Esophagus squamous epithelium (tissue), 5 donors: ENCODE data around the gene TGFBR3L. TPM values are rescaled to one million over a fixed set of nuclear protein-coding genes. Genes with fewer than 3 reads are reported as not detected.

Experiments
- DNase-seq: peaks from one replicate; lab custom pipeline; 2025; lab: John Stamatoyannopoulos, UW
- H3K27ac ChIP-seq, 4 donors: fragments of 200-600 bp; sonication (generic); one replicate each; pipeline ENCODE4 v1.5.1; 2016 to 2019; ENCODE audit warnings: mild to moderate bottlenecking in 1 of 4
- H3K27me3 ChIP-seq, 4 donors: fragments of 200-600 bp; sonication (generic); 1 replicate in 3 of 4; 2 replicates in 1 of 4; pipeline versions ENCODE4 v1.5.1 to v1.6.0; 2017 to 2021; ENCODE audit warnings: antibody characterized with exemption in 1 of 4
- H3K36me3 ChIP-seq, 3 donors: fragments of 200-600 bp; sonication (generic); one replicate each; pipeline ENCODE4 v1.5.1; 2016 to 2019
- H3K4me1 ChIP-seq, 3 donors: fragments of 200-600 bp; sonication (generic); one replicate each; pipeline ENCODE4 v1.5.1; 2017 to 2019
- H3K4me3 ChIP-seq, 4 donors: fragments of 200-600 bp; sonication (generic); 1 replicate in 3 of 4; 2 replicates in 1 of 4; pipeline ENCODE4 v1.5.1; 2016 to 2019; ENCODE audit warnings: mild to moderate bottlenecking in 2 of 4, moderate library complexity in 1 of 4
- H3K9me3 ChIP-seq, 3 donors: fragments of 200-600 bp; sonication (generic); one replicate each; pipeline ENCODE4 v1.5.1; 2016 to 2019
- POLR2A ChIP-seq, 4 donors: fragments of 450-650 bp; IDR thresholded peaks; one replicate each; pipeline ENCODE4 v1.6.1; 2017; ENCODE audit warnings: antibody characterized with exemption in 4 of 4, mild to moderate bottlenecking in 4 of 4, moderate library complexity in 3 of 4
- WGBS, 2 donors: methylation state at CpG; one replicate each; pipeline ENCODE4 v1.1.5; 2018; 5-methylcytosine and 5-hydroxymethylcytosine counted together
- intact Hi-C: fragments of 100-400 bp; cut with DNase I; formaldehyde crosslinking; loops from one replicate; pipeline ENCODE4 v1.15.0; 2022
- total RNA-seq, 4 donors: library from RNA; depleted of rRNA; stranded (reverse); fragments of >200 nt; gene quantifications; one replicate each; pipeline ENCODE4 v1.1.0, GENCODE V29; 2016
- TF ChIP-seq, protein P1 (sequence below), 6 experiments: fragments of 450-650 bp in 4 of 6; fragments of 200-600 bp in 2 of 6; sonication (generic) in 2 of 6; IDR thresholded peaks; one replicate each; pipeline ENCODE4 v1.5.1; 2016 to 2019; ENCODE audit warnings: antibody characterized with exemption in 6 of 6, mild to moderate bottlenecking in 4 of 6, moderate library complexity in 4 of 6
- donor health status: DM: yes; HTN: yes; CAD: no.

Gene TGFBR3L
- total RNA-seq, 4 donors from 2014 or later = not detected

DNA sequence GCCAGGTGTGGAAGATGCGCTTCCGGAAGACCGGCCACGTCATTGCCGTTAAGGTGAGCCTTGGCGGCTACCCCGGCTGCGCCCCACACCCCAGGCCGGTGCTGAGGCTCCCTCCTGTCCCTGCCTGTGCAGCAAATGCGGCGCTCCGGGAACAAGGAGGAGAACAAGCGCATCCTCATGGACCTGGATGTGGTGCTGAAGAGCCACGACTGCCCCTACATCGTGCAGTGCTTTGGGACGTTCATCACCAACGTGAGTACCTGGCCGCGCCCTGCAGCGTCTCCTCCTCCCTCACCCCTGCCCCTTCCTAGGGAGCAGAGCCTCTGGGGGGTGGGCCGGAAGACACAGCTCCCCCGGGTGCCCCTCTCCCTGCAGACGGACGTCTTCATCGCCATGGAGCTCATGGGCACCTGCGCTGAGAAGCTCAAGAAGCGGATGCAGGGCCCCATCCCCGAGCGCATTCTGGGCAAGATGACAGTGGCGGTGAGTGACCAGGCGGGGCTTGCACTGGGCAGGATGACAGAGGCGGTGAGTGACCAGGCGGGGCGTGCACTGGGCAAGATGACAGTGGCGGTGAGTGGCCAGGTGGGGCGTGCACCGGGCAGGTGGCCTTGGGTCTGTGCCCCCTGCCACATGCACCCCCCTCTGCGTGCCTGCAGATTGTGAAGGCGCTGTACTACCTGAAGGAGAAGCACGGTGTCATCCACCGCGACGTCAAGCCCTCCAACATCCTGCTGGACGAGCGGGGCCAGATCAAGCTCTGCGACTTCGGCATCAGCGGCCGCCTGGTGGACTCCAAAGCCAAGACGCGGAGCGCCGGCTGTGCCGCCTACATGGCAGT, 4.1 kb upstream of the TGFBR3L start:
- TF ChIP-seq, protein P1, sequence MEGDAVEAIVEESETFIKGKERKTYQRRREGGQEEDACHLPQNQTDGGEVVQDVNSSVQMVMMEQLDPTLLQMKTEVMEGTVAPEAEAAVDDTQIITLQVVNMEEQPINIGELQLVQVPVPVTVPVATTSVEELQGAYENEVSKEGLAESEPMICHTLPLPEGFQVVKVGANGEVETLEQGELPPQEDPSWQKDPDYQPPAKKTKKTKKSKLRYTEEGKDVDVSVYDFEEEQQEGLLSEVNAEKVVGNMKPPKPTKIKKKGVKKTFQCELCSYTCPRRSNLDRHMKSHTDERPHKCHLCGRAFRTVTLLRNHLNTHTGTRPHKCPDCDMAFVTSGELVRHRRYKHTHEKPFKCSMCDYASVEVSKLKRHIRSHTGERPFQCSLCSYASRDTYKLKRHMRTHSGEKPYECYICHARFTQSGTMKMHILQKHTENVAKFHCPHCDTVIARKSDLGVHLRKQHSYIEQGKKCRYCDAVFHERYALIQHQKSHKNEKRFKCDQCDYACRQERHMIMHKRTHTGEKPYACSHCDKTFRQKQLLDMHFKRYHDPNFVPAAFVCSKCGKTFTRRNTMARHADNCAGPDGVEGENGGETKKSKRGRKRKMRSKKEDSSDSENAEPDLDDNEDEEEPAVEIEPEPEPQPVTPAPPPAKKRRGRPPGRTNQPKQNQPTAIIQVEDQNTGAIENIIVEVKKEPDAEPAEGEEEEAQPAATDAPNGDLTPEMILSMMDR (IDR thresholded peaks at IDR 0.05) = no peak
- TF ChIP-seq POLR2A (IDR thresholded peaks at IDR 0.05) = no peak
- intact Hi-C loops = no loop called here
- Histone ChIP-seq H3K9me3 (no peaks in the 10 kb centered on the region), H3K36me3 (peaks cover 30 to 71% (median 40%) of the 10 kb centered on the region in 3 donors), H3K27me3 (peaks cover under 1 to 26% (median 9%) of the 10 kb centered on the region in 4 donors), H3K27ac (no peak overlapping the region), H3K4me1 (peaks cover under 1 to 42% (median 23%) of the 10 kb centered on the region in 3 donors), H3K4me3 (no peak overlapping the region)
- 92 to 97% methylated on average over 14 to 15 of the region's 54 CpGs for WGBS, 2 donors
- no peak for DNase-seq

DNA sequence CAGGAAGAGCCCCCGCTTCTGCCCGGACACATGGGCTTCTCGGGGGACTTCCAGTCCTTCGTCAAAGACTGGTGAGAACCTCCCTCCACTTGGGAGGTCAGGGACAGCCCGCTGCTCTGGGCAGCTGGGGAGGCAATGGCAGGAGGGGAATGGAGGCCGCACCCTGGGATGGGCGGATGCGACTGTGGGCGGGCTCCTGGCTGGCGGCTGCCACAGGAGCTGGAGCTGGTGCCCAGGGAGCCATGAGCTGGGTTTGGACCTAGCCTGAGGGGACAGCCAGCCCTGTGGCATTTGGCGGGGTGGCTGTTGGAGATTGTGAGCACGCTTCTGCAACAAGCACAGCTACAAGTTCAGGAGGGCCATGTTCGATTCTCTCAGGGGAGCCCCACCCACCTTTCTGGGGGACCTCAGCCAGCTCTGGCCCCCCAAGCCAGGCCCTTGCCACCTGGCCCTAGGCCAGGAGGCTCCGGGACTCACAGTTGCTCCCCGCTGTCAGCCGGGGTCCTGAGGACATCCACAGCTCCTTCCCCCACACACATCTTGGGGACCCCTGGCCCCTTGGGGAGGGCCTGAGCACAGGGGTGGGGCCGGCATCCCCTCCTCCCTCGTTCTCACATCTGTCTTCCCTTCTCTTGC, 3.0 kb upstream of the TGFBR3L start:
- peaks cover 10 to 36% (median 18%) of the 10 kb centered on the region in 4 donors for H3K27me3 ChIP-seq
- TF ChIP-seq, protein P1 (IDR thresholded peaks at IDR 0.05) = no peak
- no peak for TF ChIP-seq POLR2A (IDR thresholded peaks at IDR 0.05)
- no peak for DNase-seq
- peaks cover 11 to 42% (median 24%) of the 10 kb centered on the region in 3 donors for H3K4me1 ChIP-seq
- intact Hi-C loops = no loop called here
- no peak overlapping the region for H3K27ac ChIP-seq
- WGBS, 2 donors = 90% methylated on average over 2 to 6 of the region's 18 CpGs
- no peak overlapping the region for H3K4me3 ChIP-seq
- H3K36me3 ChIP-seq = peaks cover 30 to 60% (median 33%) of the 10 kb centered on the region in 3 donors
- no peaks in the 10 kb centered on the region for H3K9me3 ChIP-seq

DNA sequence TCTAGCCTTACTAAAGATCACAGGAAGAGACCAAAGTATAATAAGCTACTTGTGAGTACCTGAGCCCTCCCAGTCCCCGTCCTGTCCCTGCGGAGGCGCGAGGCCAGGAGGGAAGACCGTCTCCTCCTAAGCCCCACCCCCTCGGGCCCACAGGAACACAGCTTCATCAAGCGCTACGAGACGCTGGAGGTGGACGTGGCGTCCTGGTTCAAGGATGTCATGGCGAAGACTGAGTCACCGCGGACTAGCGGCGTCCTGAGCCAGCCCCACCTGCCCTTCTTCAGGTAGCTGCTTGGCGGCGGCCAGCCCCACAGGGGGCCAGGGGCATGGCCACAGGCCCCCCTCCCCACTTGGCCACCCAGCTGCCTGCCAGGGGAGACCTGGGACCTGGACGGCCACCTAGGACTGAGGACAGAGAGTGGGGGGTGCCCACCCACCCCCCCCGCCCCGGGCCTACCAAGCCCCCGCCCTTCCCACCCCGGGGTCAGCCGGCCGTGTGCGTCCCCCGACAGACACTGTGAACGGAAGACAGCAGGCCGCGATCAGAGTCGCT, 2.4 kb upstream of the TGFBR3L start:
- 87 to 100% methylated on average over 4 to 14 of the region's 31 CpGs for WGBS, 2 donors
- no peak overlapping the region for H3K4me3 ChIP-seq
- peaks cover 17 to 42% (median 24%) of the 10 kb centered on the region in 3 donors for H3K4me1 ChIP-seq
- TF ChIP-seq, protein P1 (IDR thresholded peaks at IDR 0.05) = no peak
- no peak for TF ChIP-seq POLR2A (IDR thresholded peaks at IDR 0.05)
- intact Hi-C loops = no loop called here
- H3K27ac ChIP-seq = no peak overlapping the region
- no peaks in the 10 kb centered on the region for H3K9me3 ChIP-seq
- no peak for DNase-seq
- peaks cover 10 to 42% (median 21%) of the 10 kb centered on the region in 4 donors for H3K27me3 ChIP-seq
- peaks cover 30 to 56% (median 33%) of the 10 kb centered on the region in 3 donors for H3K36me3 ChIP-seq

DNA sequence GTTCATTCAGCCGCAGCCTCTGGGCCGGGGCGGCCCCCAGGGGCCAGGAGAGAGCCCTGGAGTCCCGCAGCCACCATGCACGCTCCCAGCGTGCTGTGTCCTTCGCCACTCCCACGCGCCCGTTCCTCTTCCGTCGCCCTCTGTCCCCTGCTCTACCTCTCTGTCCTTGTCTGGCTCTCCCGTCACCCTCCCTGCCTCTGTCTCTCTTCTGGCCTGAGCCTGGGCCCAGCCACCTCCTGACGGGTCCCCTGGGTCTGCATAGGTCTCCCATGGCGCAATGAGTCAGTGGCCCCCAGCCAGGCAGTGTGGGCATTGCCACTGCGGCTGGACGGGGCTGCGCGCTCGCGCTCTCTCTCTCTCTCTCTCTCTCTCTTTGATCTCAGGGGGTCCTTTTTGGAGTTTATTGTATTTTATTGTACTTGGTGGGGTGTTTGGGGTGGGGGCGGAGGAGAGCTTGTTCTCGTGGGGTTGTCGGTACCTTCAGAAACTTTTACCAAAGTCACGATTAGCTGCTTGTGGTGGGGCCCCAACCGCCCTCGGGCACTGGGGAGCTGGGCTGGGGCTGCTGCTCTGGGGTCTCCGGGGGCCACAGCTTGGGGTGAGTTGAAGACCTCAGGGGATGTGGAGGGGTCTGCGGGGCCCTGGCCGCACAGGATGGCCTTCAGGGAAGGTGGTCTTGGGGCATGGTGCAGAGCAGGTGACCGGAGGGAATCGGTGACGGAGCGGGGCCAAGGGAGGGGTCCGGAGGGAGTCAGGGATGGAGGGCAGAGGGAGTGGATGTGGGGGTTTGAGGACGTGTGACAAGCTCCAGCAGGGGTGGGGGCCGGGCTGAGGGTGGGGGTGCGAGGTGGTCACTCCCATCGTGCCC, 1.7 kb upstream of the TGFBR3L start:
- H3K27me3 ChIP-seq = peaks cover 13 to 50% (median 24%) of the 10 kb centered on the region in 4 donors
- H3K27ac ChIP-seq = no peak overlapping the region
- no peaks in the 10 kb centered on the region for H3K9me3 ChIP-seq
- intact Hi-C loops = no loop called here
- H3K4me1 ChIP-seq = peaks cover 20 to 42% (median 25%) of the 10 kb centered on the region in 3 donors
- WGBS, 2 donors = 91 to 93% methylated on average over 27 to 33 of the region's 39 CpGs
- no peak for DNase-seq
- peaks cover 30 to 54% (median 33%) of the 10 kb centered on the region in 3 donors for H3K36me3 ChIP-seq
- no peak for TF ChIP-seq POLR2A (IDR thresholded peaks at IDR 0.05)
- TF ChIP-seq, protein P1 (IDR thresholded peaks at IDR 0.05) = no peak
- H3K4me3 ChIP-seq = no peak overlapping the region
